HG03108 (cell line): ENCODE measurements around the gene TMEM45A.
"Not testable (repeated sequence)": the region's sequence is repeated elsewhere in the genome, so short reads cannot be mapped to it uniquely, and the experiment has no call there.

ENCODE experiments used
- ATAC-seq: cut with Tn5 transposase; IDR thresholded peaks from one replicate; pipeline ENCODE4 v1.9.1; 2021; ENCODE audit warnings: moderate library complexity; ENCODE audit not compliant: unreplicated experiment

Gene TMEM45A

DNA sequence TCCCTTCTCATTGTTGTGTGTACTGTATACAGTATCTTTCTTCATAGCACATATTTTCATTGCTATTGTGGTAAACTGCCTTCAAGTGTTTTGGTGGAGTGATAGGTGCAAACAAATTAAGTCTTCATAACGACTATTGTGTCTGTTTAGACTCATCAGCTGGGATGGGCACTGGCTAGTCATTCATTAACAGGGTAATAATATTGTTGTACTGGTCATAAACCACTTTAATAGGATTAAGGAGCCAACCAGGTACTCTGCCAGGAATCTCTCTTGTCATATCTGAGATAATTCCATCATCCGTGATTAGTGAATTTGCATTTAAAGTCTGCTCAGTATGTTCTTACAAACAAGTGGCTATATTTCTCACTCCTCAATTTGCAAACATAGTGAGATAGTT, 10.2 kb upstream of the TMEM45A start:
- ATAC-seq: no peak

- ATAC-seq: no peak
Observed at GRCh38 chr3:100483529-100483928, 8.9 kb upstream of the TMEM45A start.

DNA sequence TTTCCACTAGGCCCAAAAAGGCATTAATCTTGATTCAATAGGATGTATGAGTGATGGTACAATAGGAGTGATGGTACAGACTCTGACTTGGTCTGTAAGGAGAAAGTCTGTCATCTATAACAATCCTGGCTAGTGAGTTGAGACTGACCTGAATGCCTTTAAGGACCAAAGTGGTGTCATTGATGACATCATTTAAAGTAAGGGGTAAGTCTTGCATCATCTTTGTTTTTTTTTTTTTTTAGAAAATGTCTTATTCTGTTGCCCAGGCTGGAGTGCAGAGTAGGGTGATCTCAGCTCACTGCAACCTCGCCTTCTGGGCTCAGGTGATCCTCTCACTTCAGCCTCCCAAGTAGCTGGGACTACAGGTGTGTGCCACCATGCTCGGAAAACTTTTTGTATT, 5.6 kb upstream of the TMEM45A start:
- no peak for ATAC-seq

DNA sequence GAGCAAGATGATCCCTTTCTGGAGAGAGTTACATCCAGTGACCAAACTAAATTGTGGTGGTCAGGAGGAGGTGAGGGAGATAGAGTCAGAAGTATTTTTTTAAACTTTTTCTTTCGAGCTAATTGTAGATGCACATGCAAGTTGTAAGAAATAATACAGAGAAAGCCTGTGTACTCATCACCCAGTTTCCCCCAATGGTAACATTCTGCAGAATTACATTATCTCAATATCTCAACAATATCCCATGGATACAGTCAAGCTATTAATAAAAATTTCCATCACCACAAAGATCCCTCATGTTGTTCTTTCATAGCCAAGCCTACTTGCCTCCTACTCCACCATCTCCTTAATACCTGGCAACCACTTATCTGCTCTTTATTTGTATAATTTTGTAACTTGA, 3.3 kb upstream of the TMEM45A start:
- no peak for ATAC-seq

GRCh38 chr3:100496711-100497261, 4.4 kb downstream of the TMEM45A start:
- ATAC-seq: peak; percentile 46

DNA sequence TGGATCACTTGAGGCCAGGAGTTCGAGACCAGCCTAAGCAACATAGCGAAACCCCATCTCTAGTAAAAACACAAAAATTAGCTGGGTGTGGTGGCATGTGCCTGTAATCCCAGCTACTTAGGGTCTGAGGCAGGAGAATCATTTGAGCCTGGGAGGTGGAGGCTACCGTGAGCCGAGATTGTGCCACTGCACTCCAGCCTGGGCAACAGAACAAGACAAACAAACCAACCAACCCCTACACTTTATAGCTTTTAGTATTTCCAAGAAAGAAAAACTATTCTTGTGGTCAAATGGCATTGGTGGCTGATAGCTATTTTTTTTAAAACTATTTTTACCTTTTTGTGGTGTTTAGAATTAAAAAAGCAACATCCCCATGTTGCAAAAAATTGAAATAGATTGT, 7.2 kb downstream of the TMEM45A start:
- no peak for ATAC-seq

- no peak for ATAC-seq
Observed at GRCh38 chr3:100500320-100500880, 8.0 kb downstream of the TMEM45A start.

DNA sequence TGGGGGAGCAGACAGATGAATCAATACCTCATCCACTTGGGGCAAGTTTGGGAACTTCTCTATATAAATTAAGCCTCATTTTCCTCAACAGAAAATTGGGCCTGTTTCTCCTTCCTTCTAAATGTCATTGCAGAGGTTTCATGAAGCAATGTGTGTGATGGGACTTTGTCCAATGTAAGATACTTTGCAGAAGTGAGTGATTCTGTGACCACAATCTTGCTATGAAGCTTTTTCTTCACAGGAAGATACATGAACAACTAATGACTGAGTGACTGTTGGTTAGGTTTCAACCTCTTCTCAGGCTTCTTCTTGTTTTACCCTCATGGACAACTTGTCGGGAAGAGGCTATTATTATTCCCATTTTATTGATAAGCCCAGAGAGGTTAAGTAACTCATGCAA, 11.0 kb downstream of the TMEM45A start:
- no peak for ATAC-seq

DNA sequence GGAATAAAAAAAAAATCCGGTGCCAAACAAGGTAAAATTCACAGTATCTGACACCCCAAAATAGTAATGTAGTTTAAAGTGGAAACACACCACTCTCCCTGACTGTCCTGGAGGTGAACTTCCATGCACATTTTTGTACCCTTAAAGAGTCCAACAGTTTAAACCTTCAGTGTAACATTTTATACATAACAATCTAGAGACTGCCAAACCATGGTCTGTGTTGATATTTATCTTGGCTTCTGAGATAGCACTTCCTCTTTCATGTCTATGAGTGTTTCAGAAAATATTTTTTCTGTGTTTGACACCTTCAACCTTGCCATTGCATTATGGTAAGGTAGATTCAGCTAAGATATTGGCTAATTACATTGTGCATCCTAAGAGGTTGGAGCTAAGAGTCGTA, 13.9 kb downstream of the TMEM45A start:
- no peak for ATAC-seq

GRCh38 chr3:100509818-100510217, 17.4 kb downstream of the TMEM45A start:
- not testable (repeated sequence) for ATAC-seq

GRCh38 chr3:100516232-100516631, 23.8 kb downstream of the TMEM45A start:
- no peak for ATAC-seq

DNA sequence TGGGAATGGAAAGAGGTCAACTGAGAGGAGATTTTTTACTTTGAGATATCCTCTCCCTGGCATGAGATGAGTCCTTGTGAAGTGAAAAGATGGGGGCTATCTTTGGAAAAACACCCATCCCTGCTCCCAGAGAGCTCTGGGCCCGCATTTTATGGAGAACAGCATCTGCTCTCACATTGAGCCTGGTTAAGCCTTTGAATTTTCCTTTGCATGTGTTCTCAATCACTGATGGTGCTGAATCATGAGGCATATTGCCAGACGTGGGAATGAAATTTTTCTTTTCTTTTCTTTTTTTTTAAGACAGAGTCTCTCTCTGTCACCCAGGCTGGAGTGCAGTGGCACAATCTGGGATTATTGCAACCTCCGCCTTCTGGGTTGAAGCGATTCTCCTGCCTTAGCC, 24.4 kb downstream of the TMEM45A start:
- no peak for ATAC-seq

DNA sequence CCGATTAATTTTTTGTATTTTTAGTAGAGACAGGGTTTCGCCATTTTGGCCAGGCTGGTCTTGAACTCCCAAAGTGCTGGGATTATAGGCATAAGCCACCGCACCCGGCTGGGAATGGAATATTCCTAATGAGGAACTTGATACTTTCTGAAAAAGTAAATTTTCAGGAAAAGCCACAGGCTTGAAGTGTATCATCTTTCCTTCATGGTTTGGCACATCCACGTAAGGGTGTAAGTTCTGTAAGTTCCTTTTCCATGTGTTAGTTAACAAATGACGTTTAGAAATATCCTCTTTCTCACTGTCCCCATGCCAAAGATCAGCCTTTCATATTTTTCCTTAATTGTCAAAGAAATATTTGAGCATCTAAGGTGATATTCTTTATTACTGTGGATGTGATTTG, 24.9 kb downstream of the TMEM45A start:
- no peak for ATAC-seq

DNA sequence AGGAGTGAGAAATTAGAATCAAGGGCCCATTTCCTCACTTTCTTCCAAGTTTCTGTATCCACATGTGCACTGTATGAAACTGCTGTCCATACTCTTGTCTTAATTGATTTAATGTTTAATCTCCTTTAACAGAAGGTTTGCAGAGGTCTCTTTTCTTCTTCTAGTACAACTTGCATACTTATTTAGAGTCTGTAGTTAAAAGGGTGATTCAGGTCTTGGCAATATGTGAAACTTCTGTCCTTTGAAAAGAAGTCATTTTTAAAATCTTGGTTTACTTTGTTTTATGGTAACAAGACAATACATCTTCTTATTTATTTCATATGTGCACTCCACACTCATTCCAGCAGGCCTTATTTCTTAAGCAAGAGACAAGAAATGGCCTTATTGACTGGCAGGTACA, 25.8 kb downstream of the TMEM45A start:
- no peak for ATAC-seq

- ATAC-seq: no peak
Observed at GRCh38 chr3:100518983-100519382, 26.6 kb downstream of the TMEM45A start.

DNA sequence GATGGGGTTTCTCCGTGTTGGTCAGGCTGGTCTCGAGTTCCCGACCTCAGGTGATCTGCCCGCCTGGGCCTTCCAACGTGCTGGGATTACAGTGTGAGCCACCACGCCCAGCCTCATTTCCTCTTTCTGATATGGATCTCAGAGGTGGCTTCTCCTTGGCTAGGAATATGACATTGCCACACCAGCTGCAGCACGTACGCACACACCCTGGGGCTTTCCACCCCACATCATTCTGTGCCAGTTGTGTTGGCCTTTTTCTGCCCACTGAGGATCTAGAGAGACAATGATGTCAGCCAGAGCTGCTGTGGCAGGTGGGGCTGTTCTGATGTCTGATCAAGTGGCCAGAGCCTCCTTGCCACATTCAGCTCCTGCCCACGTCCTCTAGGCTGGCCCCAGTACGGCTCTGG, 29.0 kb downstream of the TMEM45A start:
- ATAC-seq: no peak

DNA sequence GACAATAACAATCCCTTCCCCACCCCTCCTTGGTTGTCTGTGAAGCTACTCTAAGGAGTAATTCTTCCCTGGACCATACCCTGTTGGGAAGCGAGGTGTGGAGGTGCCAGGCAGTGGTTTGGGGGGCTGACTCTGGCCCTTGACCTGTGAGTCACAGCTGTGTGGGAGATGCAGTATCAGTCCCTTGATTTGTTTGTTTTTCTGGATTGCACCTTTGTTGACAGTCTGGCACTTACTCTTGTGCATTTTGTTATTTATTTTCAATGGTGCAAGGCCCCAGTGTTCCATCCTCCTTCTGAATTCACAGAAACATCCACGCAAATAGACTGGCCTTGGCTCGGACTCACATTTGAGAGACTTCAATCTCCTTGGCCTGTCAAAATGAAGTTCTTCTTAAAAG, 29.7 kb downstream of the TMEM45A start:
- no peak for ATAC-seq

DNA sequence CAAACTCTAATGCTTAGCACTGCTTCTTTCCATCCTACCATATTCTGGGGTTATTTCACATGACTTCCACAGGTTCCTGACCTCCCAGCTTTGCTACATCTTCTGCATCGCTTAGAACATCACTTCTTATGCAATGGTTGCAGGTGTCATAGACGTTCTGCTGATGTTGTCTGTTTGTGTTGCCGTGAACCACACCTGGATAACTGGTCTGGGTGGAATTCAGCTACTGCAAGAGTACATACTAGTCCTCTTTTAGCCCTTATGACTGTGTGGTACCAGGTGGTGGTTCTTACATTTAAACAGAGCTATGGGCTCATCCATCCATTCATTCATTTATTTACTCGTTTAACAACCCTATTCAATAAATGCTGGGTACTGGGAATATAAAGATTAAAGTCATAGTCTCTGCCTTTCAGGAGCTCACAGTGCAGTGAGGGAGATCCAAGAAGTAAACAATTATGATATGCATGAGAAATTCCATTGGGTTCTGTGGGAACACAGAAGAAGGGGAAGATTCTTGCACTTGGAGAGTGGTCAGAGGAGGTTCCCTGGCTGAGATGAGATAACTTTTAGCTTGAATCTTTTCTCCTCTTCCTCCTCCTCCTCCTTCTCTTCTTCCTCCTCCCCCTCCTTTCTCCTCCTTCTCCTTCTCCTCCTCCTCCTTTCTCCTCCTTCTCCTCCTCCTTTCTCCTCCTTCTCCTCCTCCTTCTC, 30.8 kb downstream of the TMEM45A start:
- ATAC-seq: no peak

DNA sequence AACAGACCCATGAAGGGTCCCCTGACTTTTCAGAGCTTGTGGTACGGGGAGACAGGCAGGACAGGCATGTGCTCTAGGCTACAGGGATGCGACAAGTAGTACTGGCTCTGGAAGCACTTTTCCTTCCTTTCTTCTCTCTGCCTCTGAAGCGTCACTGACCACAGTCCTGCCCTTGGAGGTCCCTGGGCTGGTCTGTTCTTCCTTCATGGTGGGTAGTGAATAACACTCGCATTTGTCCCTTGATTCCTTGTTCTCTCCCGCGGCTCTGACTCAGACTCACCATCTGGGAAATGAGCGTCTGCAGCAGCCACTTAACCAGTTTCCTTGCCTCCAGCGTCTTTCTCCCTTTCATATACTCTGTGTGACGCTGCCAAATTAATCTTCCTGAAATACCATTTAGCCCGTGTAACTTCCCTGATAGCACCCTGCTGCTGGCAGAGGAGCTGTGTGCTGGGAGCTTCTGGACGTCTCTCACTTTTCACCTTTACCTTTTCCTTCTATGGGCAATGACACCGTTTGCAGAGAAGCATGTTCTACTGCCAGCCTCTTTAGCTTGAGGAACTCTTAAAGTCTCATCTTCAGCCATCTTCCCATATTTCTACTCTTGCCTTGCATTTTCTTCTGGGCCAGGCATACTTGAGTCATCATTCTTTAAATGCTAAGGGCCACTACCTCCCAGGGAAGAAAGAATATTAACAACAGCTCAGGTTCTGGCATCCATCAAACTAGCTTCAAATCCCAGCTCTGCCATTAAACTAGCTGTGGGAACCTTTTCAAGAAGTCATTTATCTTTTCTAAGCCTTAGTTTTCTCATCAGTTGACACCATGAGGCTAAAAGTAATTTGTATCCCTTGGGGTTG, 33.6 kb downstream of the TMEM45A start:
- ATAC-seq: no peak

DNA sequence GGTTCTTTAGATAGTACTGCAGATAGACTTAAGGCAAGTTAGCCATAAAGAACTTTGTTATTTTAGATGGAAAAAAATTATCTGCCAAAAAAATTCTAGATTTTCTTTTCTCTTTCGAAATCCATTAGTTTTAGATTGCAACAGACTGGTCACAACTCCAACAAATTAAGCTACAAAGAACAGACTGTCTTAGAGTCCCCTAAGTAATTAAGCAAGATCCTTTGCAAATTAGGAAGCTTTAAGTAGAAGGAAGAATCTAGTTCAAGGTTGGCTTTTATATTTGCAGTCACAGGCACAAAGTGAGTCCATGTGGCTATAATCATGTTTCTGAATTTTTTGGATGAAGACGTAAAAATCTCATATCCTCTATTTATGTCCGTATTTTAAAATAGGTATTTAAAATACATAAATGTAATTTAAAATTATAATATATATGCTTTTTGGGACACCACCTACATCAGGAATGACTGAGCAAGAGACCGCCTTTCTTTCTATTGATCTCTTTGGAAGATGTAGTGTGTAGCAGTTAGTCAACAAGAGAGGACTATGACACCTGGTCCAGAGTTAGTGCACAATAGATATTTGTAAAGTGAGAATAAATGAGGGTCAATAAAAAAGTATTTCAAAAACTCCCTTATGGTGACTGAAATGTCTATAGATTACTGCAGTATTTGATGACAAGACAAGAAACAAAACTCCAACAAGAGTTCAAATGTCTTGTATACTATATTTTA, 34.4 kb downstream of the TMEM45A start:
- no peak for ATAC-seq

GRCh38 chr3:100527347-100527735, 34.9 kb downstream of the TMEM45A start:
- no peak for ATAC-seq
